ENCODE data around the gene TLL2.

The TLL2 gene

DNA sequence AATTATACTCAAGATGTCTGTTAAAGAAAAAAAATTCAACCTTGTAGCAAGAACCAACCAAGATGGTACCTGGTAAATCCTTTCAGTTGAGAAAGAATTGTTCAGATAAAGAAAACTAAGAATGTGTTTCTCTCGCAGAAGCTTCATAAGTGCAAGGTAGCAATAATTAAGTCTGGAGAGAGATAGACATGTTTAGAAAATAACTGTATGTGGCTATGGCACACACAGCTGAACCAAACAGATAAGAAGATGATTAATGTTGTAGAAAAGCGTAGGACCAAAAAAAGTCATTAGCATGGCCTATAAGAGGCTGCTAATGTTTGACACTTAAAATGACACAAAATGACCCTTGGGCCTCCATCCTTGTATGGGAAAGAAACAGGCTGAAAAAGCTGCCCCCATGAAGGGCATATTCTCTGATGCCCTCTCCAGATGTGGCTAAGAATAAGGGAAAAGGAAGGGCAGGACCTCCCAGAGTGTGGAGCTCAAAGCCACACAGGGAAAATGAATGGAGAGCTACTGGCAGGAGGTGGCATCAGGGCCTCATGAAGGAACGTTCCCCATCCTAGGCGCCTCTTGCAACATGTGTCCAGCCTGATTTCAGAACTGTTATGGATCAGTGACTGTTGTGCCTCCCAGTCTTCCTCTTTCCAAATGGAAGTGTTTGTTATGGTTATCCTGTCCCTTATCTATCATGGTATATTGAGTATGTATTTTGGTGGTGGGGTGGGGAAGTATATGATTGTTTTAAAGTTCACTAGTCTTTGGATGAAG is 30.7 kb downstream of the TLL2 start:
- no peak for DNase-seq
- in situ Hi-C loops (cut with HindIII; ENCODE audit: low pct_ligation_motif_present, low pct_unique_long_range_greater_than_20kb, low sequenced_read_pairs), result no loop called here

DNA sequence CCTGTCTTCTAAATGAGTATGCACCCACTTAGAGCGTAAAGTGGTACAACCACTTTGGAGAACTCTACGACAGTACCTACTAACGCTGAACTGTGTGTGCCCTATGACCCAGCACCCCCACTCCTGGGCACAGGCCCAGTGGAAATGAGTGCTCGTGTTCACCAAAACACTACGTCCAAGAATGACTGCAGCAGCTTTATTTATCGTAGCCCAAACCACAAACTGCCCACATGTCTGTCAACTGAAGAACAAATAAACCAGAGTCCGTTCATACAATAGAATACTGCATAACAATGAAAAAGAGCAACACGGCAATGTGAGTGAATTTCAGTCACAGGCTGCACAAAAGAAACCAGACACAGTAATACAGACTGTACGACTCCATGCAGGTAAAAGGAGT is 35.4 kb downstream of the TLL2 start:
- in situ Hi-C loops (cut with HindIII; ENCODE audit: low pct_ligation_motif_present, low pct_unique_long_range_greater_than_20kb, low sequenced_read_pairs), result no loop called here
- DNase-seq, result no peak

DNA sequence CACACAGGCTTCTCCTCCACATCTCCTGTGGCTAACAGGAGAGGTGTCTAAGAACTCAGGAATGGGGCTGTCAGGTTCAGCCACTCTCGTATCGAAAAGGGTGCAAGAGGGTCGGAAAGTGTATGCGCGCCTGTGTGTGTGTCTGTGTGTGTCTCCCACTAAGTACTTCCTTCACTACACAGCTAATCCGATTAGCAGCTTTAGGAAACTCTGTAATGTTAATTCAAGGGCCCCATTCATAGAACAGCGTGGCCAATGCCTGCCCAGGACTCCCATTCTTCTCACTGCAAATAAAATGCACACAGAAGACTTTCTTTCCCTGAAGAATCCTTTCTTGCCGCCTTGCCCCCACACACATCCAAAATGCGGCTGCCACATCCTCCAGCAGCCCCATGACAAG is 39.9 kb downstream of the TLL2 start:
- DNase-seq, result no peak
- in situ Hi-C loops (cut with HindIII; ENCODE audit: low pct_ligation_motif_present, low pct_unique_long_range_greater_than_20kb, low sequenced_read_pairs), result no loop called here

DNA sequence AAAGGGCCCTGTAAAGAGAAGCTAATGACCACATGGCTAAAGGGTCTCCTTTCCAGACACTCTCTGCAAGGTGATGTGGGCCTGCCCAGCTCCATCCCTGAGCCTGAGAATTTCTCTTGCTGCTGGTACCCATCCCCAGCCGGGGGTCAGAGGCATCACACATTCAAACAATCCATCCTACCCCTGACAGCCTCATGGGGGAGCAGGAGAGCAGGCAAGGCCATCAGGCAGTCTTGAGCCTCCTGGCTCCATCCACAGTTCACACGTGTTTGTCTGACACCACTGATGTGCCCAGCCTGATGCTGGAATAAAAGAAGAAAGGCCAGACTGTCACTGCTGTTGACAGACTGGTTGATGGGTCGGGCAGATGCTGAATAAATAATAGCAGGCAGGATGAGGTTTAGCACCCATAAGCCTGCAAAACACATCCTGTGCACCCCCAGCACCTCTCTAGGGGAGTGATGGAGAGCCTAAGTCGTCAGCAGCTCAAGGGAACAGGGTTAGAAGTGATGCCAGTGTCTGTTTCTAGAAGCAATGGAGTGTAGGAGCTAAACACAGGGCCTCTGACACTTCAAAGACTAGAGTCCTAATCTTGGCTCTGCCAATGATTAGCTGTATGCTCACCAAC is 43.5 kb downstream of the TLL2 start:
- peak; percentile 61 for DNase-seq
- in situ Hi-C loops (cut with HindIII; ENCODE audit: low pct_ligation_motif_present, low pct_unique_long_range_greater_than_20kb, low sequenced_read_pairs), result no loop called here

DNA sequence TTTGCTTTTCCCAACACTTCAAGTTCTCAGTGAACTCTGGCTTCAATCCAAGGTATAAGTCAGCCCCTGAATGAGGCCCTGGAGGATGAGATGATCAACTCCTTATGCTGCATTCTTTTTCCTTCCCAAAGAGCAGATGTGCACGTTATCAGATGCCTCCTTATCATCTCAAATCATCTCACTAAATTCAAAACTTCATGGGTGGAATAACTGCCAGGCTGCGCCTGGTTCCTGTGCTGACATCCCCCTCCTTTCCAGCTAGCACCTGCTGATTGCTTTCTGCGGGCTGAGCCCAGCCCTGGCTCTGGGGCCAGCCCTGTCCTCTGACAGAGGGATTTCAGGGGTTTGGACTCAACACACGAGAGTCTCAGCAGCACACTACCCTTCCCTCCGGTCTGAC is 44.9 kb downstream of the TLL2 start:
- in situ Hi-C loops (cut with HindIII; ENCODE audit: low pct_ligation_motif_present, low pct_unique_long_range_greater_than_20kb, low sequenced_read_pairs), result no loop called here
- no peak for DNase-seq

DNA sequence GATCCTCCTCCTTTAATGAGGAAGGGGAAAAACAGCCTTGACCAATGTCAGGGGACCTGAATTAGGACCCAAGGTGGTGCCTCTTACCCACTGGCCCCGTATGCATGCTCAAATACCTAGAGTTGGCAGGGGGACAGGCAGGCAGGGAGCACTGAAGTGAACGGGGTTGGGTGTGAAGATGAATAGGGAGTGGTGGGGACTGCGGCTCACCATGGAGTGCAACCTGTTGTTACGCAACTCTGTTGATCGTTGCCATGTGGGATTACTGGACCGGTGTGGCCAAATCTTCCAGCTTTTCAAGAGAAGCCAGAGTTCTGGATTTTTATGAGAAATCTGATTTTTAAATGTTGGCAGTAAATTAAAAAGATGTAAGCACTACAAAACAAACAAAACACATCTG is 48.1 kb downstream of the TLL2 start:
- in situ Hi-C loops (cut with HindIII; ENCODE audit: low pct_ligation_motif_present, low pct_unique_long_range_greater_than_20kb, low sequenced_read_pairs), result no loop called here
- DNase-seq, result no peak

DNA sequence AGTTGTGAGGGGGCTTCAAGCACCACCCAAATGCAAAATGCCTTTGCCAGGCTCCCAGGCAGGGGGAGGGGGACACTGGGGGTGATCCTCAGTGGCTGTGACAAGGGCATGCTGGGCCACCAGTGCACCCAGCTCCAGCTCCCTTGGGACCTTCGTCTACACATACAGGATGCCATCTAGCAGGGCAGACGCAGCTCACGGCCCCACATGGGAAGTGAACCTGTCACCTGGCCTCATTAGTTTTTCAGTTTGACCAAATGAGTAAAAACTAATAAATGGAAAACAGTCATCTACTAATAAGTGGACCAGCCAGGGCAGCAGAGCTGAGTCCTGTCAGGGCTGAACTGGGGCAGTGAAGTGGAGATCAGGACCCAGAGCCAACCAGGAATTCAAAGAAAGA is 50.2 kb downstream of the TLL2 start:
- no peak for DNase-seq
- in situ Hi-C loops (cut with HindIII; ENCODE audit: low pct_ligation_motif_present, low pct_unique_long_range_greater_than_20kb, low sequenced_read_pairs), result no loop called here

DNA sequence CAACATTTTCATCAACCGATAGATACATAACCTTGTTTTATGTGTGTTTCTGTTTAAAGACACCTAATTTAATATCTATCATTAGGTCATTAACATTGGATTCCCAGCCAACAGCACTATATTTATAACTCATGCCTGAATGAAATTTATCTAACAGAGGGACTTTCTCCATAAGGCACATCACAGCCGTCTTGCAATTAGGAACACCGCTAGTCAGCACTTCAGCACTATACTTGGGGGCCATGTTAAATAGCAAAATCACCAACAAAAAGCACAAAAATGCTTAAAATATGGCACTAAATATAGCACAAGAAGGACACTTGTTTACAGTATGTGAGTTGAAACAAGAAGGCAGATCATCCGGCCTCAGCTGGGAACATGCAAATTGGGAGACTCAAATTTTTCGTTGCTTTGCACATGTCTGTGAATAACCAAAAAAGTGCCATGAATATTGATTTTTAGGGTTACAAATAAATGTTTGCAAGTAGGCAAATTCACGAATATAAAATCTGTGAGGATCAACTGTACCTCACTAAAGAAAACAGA is 51.0 kb downstream of the TLL2 start:
- no peak for DNase-seq
- in situ Hi-C loops (cut with HindIII; ENCODE audit: low pct_ligation_motif_present, low pct_unique_long_range_greater_than_20kb, low sequenced_read_pairs), result no loop called here

DNA sequence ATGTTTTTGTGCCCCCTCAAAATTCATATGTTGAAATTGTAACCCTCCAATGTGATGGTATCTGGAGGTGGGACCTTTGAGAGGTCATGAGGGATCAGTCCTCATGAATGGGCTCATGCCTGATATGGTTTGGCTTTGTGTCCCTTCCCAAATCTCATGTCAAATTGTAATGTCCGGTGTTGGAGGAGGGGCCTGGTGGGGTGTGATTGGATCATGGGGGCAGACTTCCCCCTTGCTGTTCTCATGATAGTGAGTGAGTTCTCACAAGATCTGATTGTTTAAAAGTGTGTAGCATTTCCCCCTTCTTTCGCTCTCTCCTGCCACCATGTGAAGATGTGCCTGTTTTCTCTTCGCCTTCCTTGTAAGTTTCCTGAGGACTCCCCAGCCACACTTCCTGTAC is 53.4 kb downstream of the TLL2 start:
- in situ Hi-C loops (cut with HindIII; ENCODE audit: low pct_ligation_motif_present, low pct_unique_long_range_greater_than_20kb, low sequenced_read_pairs), result no loop called here
- DNase-seq, result no peak

DNA sequence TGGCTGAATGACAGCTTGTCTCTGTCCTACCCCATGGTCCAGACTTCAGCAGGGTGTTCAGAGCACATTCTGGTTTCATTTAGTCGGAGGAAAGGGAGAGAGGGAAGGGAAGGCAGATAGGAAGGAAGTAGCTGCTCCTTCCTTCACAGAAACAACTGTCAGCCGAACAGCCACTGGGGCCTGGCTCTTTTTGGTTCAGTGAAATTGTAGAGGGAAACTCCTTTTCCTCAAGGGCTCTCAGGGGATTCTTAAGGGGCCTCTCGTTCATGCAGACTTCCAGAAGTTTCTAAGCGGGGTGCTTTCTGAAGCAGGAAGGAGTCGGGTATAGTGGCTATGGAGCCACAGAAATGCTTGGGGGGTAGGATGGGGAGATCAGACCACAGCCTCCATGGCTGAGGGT is 56.4 kb downstream of the TLL2 start:
- DNase-seq, result no peak
- in situ Hi-C loops (cut with HindIII; ENCODE audit: low pct_ligation_motif_present, low pct_unique_long_range_greater_than_20kb, low sequenced_read_pairs), result no loop called here

DNA sequence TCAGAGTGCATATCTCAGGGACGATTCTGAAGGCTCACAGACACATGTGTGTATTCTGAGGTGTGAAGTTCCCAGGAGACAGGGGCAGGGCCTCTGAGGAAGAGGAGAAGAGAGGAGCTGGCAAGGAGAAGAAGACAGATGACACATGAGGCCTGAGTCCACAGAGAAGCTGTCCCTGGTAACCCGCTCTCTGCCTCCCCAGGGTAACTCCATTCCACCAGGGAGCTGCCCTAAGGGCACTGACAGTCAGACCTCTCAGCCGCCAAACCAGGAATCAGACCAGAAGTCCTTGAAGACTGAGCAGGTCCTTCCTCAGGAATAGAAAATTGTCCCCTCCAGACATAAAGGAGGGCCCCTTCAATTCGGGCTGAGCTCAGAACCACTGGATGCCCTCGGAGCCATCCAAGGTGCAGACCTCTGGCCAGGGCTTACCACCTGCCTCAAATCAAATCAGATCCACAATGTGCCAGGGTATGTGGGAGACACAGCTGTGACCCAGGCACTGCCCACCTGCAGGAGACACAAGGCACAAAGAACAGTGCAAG is 57.4 kb downstream of the TLL2 start:
- no peak for DNase-seq
- in situ Hi-C loops (cut with HindIII; ENCODE audit: low pct_ligation_motif_present, low pct_unique_long_range_greater_than_20kb, low sequenced_read_pairs), result no loop called here

DNA sequence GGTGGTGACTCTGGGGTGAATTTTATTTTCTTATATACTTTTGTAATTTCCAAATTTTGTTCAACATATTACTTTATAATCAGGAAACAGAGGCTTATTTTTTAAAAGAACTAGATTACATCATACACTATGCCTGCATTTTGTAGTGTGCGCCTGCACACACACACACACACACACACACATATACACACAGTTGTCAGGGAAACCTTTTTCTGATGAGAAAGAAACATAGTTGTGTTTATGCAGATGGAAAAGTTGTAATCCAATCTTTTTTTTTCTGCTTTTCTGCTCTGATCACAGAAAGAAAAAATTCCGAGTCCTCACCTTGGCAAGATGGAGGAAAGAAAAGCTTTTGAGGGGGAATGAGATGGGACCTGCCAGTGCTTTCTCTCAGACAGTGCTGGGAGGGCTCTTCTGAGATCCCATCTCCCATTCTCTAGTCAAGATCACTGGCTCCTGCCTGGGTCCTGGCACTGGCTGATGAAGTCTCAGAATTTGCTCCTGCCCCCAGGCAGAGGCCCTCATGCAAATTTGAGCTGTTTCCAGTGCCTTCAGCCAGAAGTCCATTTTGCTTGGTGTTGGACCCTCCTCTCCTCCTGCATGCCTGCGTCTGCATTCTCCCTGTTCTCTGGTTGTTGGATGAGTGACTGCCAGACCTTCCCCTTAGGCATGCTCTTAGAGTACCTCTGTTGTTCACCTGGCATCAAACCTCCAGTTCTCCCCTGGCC is 59.7 kb downstream of the TLL2 start:
- DNase-seq, result no peak
- in situ Hi-C loops (cut with HindIII; ENCODE audit: low pct_ligation_motif_present, low pct_unique_long_range_greater_than_20kb, low sequenced_read_pairs), result no loop called here

DNA sequence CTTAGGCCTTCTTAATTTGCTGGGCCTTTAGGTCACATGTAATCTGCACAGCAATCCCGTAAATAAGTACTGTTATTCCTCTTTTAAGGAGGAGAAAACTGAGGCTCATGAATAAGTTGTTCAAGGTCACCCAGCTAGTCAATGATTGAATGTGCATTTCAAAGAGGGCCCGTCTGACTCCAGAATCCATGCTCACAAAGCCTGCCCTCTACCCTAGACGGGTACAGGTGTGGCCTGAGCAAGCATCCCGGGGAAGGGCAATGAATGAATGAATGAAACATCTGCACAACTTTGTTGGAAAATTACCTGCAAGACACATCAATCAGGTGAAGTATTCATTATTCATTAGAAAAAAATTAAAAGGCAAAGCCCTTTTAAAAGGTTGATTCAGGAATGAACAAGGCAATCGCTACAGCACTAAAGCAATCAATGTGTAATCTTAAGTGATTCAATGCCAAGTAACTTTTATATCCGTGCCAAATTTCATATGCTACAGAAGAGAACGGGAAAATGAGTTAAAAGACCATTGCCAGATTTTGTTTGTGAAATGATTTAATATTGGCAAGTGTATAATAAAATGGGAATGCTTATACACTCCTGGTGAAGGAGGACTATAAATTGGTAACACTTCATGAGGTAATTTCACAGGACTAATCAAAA is 61.1 kb downstream of the TLL2 start:
- in situ Hi-C loops (cut with HindIII; ENCODE audit: low pct_ligation_motif_present, low pct_unique_long_range_greater_than_20kb, low sequenced_read_pairs), result no loop called here
- no peak for DNase-seq

DNA sequence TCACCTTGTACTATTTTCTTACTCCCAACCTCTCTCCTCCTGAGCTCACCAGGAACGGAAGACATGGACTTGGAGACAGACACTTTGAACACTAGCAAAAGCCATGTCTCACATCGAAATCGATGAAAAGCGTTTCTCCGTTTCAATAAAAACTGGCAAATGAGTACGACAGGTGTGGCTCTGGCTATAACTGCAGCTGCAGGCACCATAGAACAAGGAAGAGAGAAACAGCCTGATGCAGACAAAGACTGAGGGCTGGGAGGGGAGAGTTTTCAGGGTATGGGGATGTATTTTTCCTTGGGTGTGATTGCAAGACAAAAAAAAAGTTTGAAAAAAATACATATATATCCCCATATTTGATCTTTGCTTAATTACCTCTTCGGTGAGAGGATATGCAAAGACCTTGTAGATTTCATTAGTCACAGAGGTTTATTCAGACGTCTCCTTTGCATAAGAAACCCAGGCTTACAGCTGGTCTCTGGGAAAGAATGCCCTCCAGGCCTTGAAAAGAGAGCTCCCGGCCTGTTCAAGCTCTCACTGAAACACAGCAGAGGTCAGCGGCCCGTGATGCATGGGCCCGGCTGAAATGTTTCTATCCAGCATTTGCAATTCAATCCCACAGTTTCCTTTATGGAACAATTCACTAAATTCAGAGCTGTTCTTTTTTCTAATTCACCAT is 63.1 kb downstream of the TLL2 start:
- DNase-seq, result no peak
- in situ Hi-C loops (cut with HindIII; ENCODE audit: low pct_ligation_motif_present, low pct_unique_long_range_greater_than_20kb, low sequenced_read_pairs), result no loop called here

DNA sequence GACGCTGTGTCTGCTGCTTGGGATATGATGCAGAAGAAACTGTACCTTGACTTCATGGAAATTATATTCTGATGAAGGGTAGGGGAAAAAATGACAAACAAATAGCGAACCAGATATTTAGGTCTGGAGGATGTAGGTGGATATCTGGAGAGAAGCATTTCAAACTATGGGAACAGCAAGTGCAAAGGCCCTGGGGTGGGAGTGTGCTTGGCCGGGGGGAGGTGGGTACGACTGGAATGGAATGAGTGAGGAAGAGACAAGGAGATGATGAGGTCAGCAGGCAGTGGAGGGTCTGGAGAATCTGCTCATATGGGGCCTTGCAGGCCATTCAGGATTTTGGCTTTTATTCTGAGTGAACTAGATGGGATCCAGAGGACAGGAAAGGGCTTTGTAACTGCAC is 65.2 kb downstream of the TLL2 start:
- DNase-seq, result no peak
- in situ Hi-C loops (cut with HindIII; ENCODE audit: low pct_ligation_motif_present, low pct_unique_long_range_greater_than_20kb, low sequenced_read_pairs), result no loop called here

DNA sequence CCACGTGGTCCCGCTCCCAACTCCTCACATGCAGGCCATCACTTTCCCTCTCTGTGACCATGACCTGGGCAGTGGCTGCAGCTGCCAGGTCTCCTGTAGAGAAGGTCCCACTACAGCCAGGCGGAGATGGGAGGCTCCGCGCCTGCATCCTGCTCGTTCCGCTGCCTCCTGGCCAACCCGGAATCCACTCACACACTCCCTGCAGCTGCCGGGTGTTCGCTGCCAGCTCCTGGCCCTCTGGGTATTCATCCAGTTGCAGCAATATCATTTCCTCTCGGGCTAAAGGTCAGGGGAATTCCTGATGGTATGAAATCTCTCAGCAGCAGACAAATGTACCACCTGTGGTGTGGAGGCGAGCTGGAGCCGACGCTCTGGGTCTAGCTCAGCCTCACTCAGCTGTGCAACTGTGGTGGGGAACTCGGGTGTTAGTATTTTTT is 65.7 kb downstream of the TLL2 start:
- in situ Hi-C loops (cut with HindIII; ENCODE audit: low pct_ligation_motif_present, low pct_unique_long_range_greater_than_20kb, low sequenced_read_pairs), result no loop called here
- DNase-seq, result no peak

DNA sequence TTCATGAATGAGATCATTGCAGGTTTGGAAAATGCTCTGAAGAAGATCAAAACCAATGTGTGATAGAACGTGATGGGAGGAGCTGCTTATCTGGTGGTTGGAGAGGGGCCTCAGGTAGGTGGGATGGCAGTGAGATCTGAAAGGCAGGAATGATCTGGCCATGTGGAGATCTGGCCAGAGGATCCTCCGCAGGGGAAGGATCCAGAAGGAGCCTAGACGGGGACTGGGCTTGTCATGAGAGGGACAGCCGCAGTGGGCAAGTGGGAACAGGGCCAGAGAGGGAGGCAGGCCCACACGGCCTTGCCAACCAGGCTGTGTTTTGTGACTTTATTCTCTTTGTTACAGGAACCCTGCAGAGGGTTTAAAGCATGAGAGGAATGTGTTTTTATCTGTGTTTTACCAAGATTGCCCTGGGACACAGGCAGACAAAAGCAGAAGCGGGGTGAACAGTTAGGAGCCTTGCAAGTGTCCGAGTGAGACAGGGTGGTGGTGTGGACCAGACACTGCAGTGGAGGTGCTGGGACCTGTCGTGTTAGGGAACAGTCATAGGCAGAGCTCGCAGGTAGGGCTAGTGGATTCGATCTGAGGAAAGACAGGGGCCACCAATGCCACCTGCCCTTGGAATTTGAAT is 66.6 kb downstream of the TLL2 start:
- no peak for DNase-seq
- in situ Hi-C loops (cut with HindIII; ENCODE audit: low pct_ligation_motif_present, low pct_unique_long_range_greater_than_20kb, low sequenced_read_pairs), result no loop called here

All from ACHN (cell line).